ENCODE measurements around the gene SRMS. TPM values are rescaled to one million over a fixed set of nuclear protein-coding genes. Genes with fewer than 3 reads are reported as not detected.

Gene SRMS
- total RNA-seq, 1 experiment from 2014 or later = 1.4 TPM

DNA sequence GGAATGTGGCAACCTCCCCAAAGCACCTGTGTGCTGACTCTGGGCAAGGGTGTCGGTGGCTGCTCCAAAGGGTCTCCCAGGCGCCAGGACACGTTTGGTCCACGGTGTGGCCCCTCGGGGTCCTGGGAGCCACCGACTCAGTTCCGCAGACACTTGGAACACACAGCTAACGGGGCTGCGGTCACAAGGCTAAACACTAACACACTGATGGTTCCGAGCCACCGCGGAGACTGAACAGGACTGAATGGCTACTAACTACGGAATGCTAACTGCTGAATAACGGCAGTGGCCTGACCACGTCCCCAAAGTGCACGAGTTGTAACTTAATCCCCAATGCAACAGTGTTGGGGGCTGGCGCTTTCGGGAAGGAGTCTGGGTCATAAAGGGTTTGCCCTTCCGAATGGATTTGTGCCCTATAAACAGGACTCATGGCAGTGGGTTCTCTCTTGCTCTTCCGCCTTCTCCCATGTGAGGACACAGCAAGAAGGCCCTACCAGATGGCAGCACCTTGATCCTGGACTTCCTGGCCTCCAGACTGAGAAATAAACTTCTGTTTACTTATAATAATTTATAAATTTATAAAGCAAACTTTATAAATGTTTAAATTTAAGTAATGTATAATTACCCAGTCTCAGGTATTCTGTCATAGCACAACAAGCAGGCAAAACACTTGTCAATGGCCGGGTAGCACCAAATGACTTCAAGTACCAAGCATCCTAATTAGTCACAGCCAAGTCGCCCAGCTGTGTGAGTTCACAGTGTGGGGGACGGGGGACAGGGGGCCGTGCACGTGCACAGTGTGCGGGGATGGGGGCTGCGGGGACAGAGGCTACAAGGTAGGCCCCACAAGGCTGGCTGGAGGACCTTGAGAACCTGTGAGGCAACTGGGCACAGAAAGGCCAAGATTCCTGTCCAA is 46.4 kb downstream of the SRMS start:
- H3K36me3 Mint-ChIP-seq (ENCODE audit: insufficient read depth, unreplicated experiment) = no peaks in the 10 kb centered on the region
- intact Hi-C loops (cut with micrococcal nuclease) = no loop called here
- no TSS peak for BruUV-seq (replicated peaks)
- TF ChIP-seq, protein P1, sequence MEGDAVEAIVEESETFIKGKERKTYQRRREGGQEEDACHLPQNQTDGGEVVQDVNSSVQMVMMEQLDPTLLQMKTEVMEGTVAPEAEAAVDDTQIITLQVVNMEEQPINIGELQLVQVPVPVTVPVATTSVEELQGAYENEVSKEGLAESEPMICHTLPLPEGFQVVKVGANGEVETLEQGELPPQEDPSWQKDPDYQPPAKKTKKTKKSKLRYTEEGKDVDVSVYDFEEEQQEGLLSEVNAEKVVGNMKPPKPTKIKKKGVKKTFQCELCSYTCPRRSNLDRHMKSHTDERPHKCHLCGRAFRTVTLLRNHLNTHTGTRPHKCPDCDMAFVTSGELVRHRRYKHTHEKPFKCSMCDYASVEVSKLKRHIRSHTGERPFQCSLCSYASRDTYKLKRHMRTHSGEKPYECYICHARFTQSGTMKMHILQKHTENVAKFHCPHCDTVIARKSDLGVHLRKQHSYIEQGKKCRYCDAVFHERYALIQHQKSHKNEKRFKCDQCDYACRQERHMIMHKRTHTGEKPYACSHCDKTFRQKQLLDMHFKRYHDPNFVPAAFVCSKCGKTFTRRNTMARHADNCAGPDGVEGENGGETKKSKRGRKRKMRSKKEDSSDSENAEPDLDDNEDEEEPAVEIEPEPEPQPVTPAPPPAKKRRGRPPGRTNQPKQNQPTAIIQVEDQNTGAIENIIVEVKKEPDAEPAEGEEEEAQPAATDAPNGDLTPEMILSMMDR (IDR thresholded peaks at IDR 0.05; ENCODE audit: unreplicated experiment) = no peak
- POLR2A ChIA-PET = interaction anchor here (0.6 to 0.8 kb wide), 2 partner anchors 8 to 157 kb away, joined by 3 read pairs; no protein-coding TSS in a partner anchor
- no peak overlapping the region for H3K4me3 Mint-ChIP-seq (ENCODE audit: unreplicated experiment)
- no peak for DNase-seq (ENCODE audit: unreplicated experiment)
- no peaks in the 10 kb centered on the region for H3K27me3 Mint-ChIP-seq (ENCODE audit: insufficient read depth, unreplicated experiment)
- H3K9me3 Mint-ChIP-seq (ENCODE audit: unreplicated experiment) = no peaks in the 10 kb centered on the region
- CTCF ChIA-PET = no interaction called here
- H3K4me1 Mint-ChIP-seq (ENCODE audit: insufficient read depth, unreplicated experiment) = no peaks in the 10 kb centered on the region
- H3K27ac Mint-ChIP-seq (ENCODE audit: low read depth, unreplicated experiment) = no peak overlapping the region

DNA sequence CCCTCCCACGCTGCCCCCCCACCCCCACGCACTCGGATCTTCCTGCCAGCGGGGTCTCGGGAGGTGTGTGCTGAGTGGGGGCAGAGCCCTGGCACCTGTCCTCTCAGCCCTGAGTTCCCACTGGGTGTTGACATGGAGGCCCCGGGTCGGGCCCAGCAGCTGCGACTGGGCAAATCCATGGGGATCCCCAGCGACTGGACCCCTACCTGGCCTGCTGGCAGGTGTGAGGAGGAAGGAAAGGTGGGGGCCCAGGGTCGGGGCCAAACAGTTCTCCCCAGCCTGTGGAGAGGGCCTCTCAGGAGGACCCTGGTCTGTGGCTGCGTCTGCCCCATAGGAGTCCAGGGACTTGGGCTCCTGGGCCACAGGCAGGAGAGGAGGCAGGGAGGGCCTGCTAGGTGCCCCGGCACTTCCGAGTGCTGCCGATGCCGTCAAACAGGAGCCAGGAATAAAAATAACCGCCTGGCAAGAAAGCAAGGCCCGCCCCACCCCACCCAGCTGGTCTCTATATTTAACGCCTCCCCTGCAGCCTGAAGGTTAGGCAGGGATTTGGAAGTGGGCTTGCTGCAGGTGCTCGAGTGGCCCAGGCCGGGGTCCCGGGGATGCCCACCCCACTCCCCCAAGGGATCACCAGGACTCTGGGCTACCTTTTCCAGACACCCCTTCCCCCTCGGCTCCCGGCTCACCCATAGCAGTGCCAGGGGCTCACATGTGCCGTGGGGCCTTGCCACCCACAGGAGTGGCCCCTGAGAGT is 47.2 kb downstream of the SRMS start:
- H3K9me3 Mint-ChIP-seq (ENCODE audit: unreplicated experiment) = no peaks in the 10 kb centered on the region
- CTCF ChIA-PET = no interaction called here
- DNase-seq (ENCODE audit: unreplicated experiment) = no peak
- POLR2A ChIA-PET = no interaction called here
- no peak overlapping the region for H3K4me3 Mint-ChIP-seq (ENCODE audit: unreplicated experiment)
- TF ChIP-seq, protein P1 (IDR thresholded peaks at IDR 0.05; ENCODE audit: unreplicated experiment) = no peak
- H3K36me3 Mint-ChIP-seq (ENCODE audit: insufficient read depth, unreplicated experiment) = no peaks in the 10 kb centered on the region
- no peaks in the 10 kb centered on the region for H3K27me3 Mint-ChIP-seq (ENCODE audit: insufficient read depth, unreplicated experiment)
- no peak overlapping the region for H3K27ac Mint-ChIP-seq (ENCODE audit: low read depth, unreplicated experiment)
- BruUV-seq (replicated peaks) = no TSS peak
- no peaks in the 10 kb centered on the region for H3K4me1 Mint-ChIP-seq (ENCODE audit: insufficient read depth, unreplicated experiment)
- intact Hi-C loops (cut with micrococcal nuclease) = no loop called here

DNA sequence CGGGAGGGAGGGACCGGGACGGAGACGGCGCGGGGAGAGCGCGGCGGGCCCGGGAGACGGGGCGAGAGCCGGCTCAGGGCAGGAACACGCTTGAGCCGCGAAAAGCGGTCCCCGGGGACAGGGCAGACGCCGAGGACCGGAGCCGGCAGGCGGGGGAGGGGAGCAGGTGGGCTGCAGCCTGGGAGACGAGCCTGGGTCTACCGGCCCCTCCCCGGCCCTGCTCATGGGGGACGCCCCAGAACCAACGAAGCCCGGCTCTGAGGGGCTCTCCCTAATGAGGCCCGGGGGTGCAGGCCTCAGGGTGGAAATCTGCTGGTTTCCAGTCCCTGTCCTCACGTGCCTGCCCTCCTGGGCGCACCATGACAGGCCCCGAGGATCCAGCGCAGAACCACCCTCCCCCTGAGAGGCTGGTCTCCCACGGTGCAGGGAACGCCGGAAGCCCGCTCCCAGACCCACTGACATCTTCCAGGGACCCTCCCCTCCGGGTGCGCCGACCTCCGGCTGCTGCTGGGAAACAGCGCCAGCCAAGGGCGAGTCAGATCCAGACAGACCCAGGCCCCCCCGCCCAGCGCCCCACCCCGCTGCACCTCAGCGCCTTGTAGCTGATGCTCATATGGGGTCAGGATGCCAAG is 48.1 kb downstream of the SRMS start:
- no peak overlapping the region for H3K27ac Mint-ChIP-seq (ENCODE audit: low read depth, unreplicated experiment)
- no peaks in the 10 kb centered on the region for H3K27me3 Mint-ChIP-seq (ENCODE audit: insufficient read depth, unreplicated experiment)

More for the DNA sequence above, 48.1 kb downstream of the SRMS start:
- no peaks in the 10 kb centered on the region for H3K9me3 Mint-ChIP-seq (ENCODE audit: unreplicated experiment)
- H3K4me3 Mint-ChIP-seq (ENCODE audit: unreplicated experiment) = no peak overlapping the region
- ChIA-PET CTCF (no interaction called here), POLR2A (no interaction called here)
- no peaks in the 10 kb centered on the region for H3K4me1 Mint-ChIP-seq (ENCODE audit: insufficient read depth, unreplicated experiment)
- TF ChIP-seq, protein P1 (IDR thresholded peaks at IDR 0.05; ENCODE audit: unreplicated experiment) = no peak
- no TSS peak for BruUV-seq (replicated peaks)
- DNase-seq (ENCODE audit: unreplicated experiment) = no peak
- no peaks in the 10 kb centered on the region for H3K36me3 Mint-ChIP-seq (ENCODE audit: insufficient read depth, unreplicated experiment)
- intact Hi-C loops (cut with micrococcal nuclease) = no loop called here
